ENCODE results near the gene MANEA.

DNA sequence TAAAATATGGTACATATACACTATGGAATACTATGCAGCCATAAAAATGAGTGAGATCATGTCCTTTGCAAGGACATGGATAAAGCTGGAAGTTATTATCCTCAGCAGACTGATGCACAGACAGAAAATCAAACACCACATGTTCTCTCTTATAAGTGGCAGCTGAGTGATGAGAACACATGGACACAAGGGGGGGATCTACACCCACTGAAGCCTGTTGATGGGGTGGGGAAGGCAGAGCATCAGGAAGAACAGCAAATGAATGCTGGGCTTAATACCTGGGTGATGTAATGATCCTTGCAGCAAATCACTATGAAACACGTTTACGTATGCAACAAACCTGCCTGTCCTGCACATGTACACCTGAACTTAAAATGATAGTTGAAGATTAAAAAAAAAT lies 71.3 kb downstream of the MANEA start:
- TF ChIP-seq, protein P1, sequence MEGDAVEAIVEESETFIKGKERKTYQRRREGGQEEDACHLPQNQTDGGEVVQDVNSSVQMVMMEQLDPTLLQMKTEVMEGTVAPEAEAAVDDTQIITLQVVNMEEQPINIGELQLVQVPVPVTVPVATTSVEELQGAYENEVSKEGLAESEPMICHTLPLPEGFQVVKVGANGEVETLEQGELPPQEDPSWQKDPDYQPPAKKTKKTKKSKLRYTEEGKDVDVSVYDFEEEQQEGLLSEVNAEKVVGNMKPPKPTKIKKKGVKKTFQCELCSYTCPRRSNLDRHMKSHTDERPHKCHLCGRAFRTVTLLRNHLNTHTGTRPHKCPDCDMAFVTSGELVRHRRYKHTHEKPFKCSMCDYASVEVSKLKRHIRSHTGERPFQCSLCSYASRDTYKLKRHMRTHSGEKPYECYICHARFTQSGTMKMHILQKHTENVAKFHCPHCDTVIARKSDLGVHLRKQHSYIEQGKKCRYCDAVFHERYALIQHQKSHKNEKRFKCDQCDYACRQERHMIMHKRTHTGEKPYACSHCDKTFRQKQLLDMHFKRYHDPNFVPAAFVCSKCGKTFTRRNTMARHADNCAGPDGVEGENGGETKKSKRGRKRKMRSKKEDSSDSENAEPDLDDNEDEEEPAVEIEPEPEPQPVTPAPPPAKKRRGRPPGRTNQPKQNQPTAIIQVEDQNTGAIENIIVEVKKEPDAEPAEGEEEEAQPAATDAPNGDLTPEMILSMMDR (conservative IDR thresholded peaks at IDR 0.05; ENCODE audit: low read length): no peak
- no peak for TF ChIP-seq EZH2phosphoT487 (IDR thresholded peaks at IDR 0.05; ENCODE audit: borderline replicate concordance)
